GM18498 (cell line): ENCODE data around the gene FOXN3.
"Not testable (repeated sequence)": the region's sequence is repeated elsewhere in the genome, so short reads cannot be mapped to it uniquely, and the experiment has no call there.

Experiments used
- ATAC-seq: cut with Tn5 transposase; IDR thresholded peaks from one replicate; pipeline ENCODE4 v1.9.1; 2021; ENCODE audit warnings: mild to moderate bottlenecking, moderate library complexity; ENCODE audit not compliant: unreplicated experiment

The FOXN3 gene

GRCh38 chr14:89112720-89113119 is 304.3 kb downstream of the FOXN3 start:
- no peak for ATAC-seq

- not testable (repeated sequence) for ATAC-seq
Measured at GRCh38 chr14:89111766-89112543, 305.1 kb downstream of the FOXN3 start.

- not testable (repeated sequence) for ATAC-seq
Measured at GRCh38 chr14:89111232-89111631, 305.8 kb downstream of the FOXN3 start.

GRCh38 chr14:89110110-89110509 is 306.9 kb downstream of the FOXN3 start:
- no peak for ATAC-seq

- ATAC-seq, result no peak
Measured at GRCh38 chr14:89108608-89109007, 308.4 kb downstream of the FOXN3 start.

- ATAC-seq, result no peak
Measured at GRCh38 chr14:89107626-89108025, 309.4 kb downstream of the FOXN3 start.
